K562 (cell line): ENCODE results near the gene ODF2. TPM values are rescaled to one million over a fixed set of nuclear protein-coding genes. Genes with fewer than 3 reads are reported as not detected.

ENCODE experiments used
- ATAC-seq: fragments of 200-7000 bp; cut with Tn5 transposase; 3 replicates; pipeline ENCODE4 v1.9.1; 2020; ENCODE audit warnings: moderate library complexity
- BruUV-seq: library from RNA; stranded (reverse); fragments of 400-500 nt; replicated peaks from 2 replicates; lab custom pipeline; 2021; lab: Mats Ljungman, UMichigan
- CTCF ChIA-PET: fragments of 300-600 bp; formaldehyde crosslinking; extraction: SDS; loops from one replicate; lab custom pipeline; 2021; ENCODE audit warnings: low intra/inter-chr PET ratio; lab: Yijun Ruan, JAX
- POLR2A ChIA-PET: fragments of 300-600, 350-650 bp; sonication (Branson Sonifier 250); formaldehyde crosslinking; extraction: SDS; loops from one replicate; lab custom pipeline; 2021; ENCODE audit warnings: antibody characterized with exemption, inconsistent platforms; lab: Yijun Ruan, JAX
- DNase-seq, 4 experiments: peaks; one replicate each; pipeline versions ENCODE4 v3.0.0 to v3.0.0-alpha.2; 2011 to 2018; ENCODE audit warnings: low spot score in 3 of 4, mixed read lengths in 3 of 4; ENCODE audit errors: extremely low read depth in 1 of 4
- FAIRE-seq: peaks from 2 replicates; lab custom pipeline; 2011; peaks lifted over from hg19 to GRCh38; lab: Jason Lieb, UNC
- H2AFZ ChIP-seq: 2 replicates; pipeline ENCODE4 v1.6.0; 2011; ENCODE audit warnings: low read depth, low read length, control low read depth, inconsistent platforms
- H3K27ac ChIP-seq: fragments of 200-600 bp; 3 replicates; pipeline ENCODE4 v1.8.0; 2011; ENCODE audit warnings: low read depth, mild to moderate bottlenecking, control low read depth, inconsistent platforms, low read length, moderate library complexity, mixed read lengths; ENCODE audit errors: extremely low read depth
- H3K27me3 ChIP-seq, 2 experiments: fragments of 300-600 bp in 1 of 2; 2 replicates in 1 of 2; 3 replicates in 1 of 2; pipeline versions ENCODE4 v1.6.0 to v1.8.0; 2011; ENCODE audit warnings: inconsistent platforms in 2 of 2, low read length in 2 of 2, mild to moderate bottlenecking in 1 of 2, mixed read lengths in 1 of 2, moderate library complexity in 1 of 2; ENCODE audit not compliant: control insufficient read depth in 2 of 2, insufficient read depth in 2 of 2
- H3K36me3 ChIP-seq: fragments of 300-600 bp; 3 replicates; pipeline ENCODE4 v1.8.0; 2011; ENCODE audit warnings: mild to moderate bottlenecking, low read length, inconsistent platforms; ENCODE audit not compliant: control insufficient read depth, insufficient read depth
- H3K4me1 ChIP-seq, 2 experiments: fragments of 200-600 bp in 1 of 2; replicated peaks in 1 of 2; 2 replicates in 1 of 2; 3 replicates in 1 of 2; pipeline versions ENCODE4 v1.5.1 to v1.8.0; 2011; ENCODE audit warnings: inconsistent platforms in 2 of 2, low read length in 2 of 2, mild to moderate bottlenecking in 1 of 2, mixed read lengths in 1 of 2, moderate library complexity in 1 of 2; ENCODE audit not compliant: control insufficient read depth in 2 of 2, insufficient read depth in 2 of 2
- H3K4me2 ChIP-seq: 2 replicates; pipeline ENCODE4 v1.6.1; 2011; ENCODE audit warnings: low read length, control low read depth, inconsistent platforms, mixed read lengths; ENCODE audit not compliant: insufficient read depth
- H3K4me3 ChIP-seq: fragments of 200-600 bp; sonication (generic), shearing (Covaris generic); 2 replicates; pipeline ENCODE4 v1.5.1; 2016; ENCODE audit warnings: control low read depth, inconsistent platforms
- H3K79me2 ChIP-seq: fragments of 200-600 bp; 3 replicates; pipeline ENCODE4 v1.8.0; 2011; ENCODE audit warnings: low read length, inconsistent platforms; ENCODE audit not compliant: control insufficient read depth, insufficient read depth
- H3K9ac ChIP-seq, 2 experiments: 2 replicates each; pipeline versions ENCODE4 v1.6.0 to v1.6.1; 2011; ENCODE audit warnings: low read depth in 2 of 2, low read length in 2 of 2, control low read depth in 1 of 2, inconsistent platforms in 1 of 2, mild to moderate bottlenecking in 1 of 2, mixed read lengths in 1 of 2; ENCODE audit not compliant: insufficient read depth in 1 of 2
- H3K9me1 ChIP-seq: one replicate; pipeline ENCODE4 v1.6.0; 2011; ENCODE audit warnings: inconsistent platforms, mild to moderate bottlenecking, low read length, moderate library complexity; ENCODE audit not compliant: control insufficient read depth, insufficient read depth
- H3K9me3 ChIP-seq: replicated peaks from 2 replicates; pipeline ENCODE4 v1.5.1; 2011; ENCODE audit warnings: low read depth, low read length, inconsistent platforms; ENCODE audit not compliant: control insufficient read depth, insufficient read depth
- H4K20me1 ChIP-seq: replicated peaks from 2 replicates; pipeline ENCODE4 v1.6.1; 2011; ENCODE audit warnings: low read length, inconsistent platforms, mixed read lengths; ENCODE audit not compliant: control insufficient read depth, insufficient read depth
- ARID4B ChIP-seq: sonication (generic); formaldehyde crosslinking; IDR thresholded peaks from 2 replicates; pipeline ENCODE4 v1.8.0; 2022; ENCODE audit warnings: mild to moderate bottlenecking, missing genetic modification reagents
- HNRNPLL ChIP-seq: fragments of 200-400 bp; formaldehyde crosslinking; IDR thresholded peaks from 2 replicates; pipeline ENCODE4 v1.6.1; 2017; ENCODE audit warnings: low read length, low read depth, mild to moderate bottlenecking; ENCODE audit not compliant: poor library complexity, severe bottlenecking
- IRF2 ChIP-seq: sonication (generic); formaldehyde crosslinking; IDR thresholded peaks from 2 replicates; pipeline ENCODE4 v1.8.1; 2022; ENCODE audit warnings: mild to moderate bottlenecking, missing genetic modification reagents
- NFIC ChIP-seq: fragments of 450-650 bp; IDR thresholded peaks from 2 replicates; pipeline ENCODE4 v1.6.1; 2017; ENCODE audit warnings: mild to moderate bottlenecking, inconsistent platforms
- NFYB ChIP-seq: IDR thresholded peaks from 2 replicates; pipeline ENCODE4 v1.6.1; 2011; ENCODE audit warnings: mild to moderate bottlenecking, moderate library complexity; ENCODE audit not compliant: insufficient read length; ENCODE audit errors: extremely low read depth
- RFX1 ChIP-seq: fragments of 450-650 bp; IDR thresholded peaks from 2 replicates; pipeline ENCODE4 v1.6.1; 2016; ENCODE audit warnings: mild to moderate bottlenecking, moderate library complexity
- TAF15 ChIP-seq: fragments of 200-400 bp; formaldehyde crosslinking; IDR thresholded peaks from 2 replicates; pipeline ENCODE4 v1.6.1; 2017; ENCODE audit warnings: mild to moderate bottlenecking, low read depth, low read length, moderate library complexity
- ZBED1 ChIP-seq: IDR thresholded peaks from 2 replicates; pipeline ENCODE4 v1.6.1; 2014
- ZBTB1 ChIP-seq: sonication (generic); formaldehyde crosslinking; IDR thresholded peaks from 2 replicates; pipeline ENCODE4 v1.8.1; 2023; ENCODE audit warnings: missing genetic modification reagents, low read depth, mild to moderate bottlenecking, borderline replicate concordance
- ZFP91 ChIP-seq: sonication (generic); formaldehyde crosslinking; IDR thresholded peaks from 2 replicates; pipeline ENCODE4 v1.8.0; 2022; ENCODE audit warnings: mild to moderate bottlenecking, missing genetic modification reagents
- ZNF354B ChIP-seq: fragments of 250-450 bp; sonication (Bioruptor Pico); IDR thresholded peaks from 2 replicates; pipeline ENCODE4 v1.4.0; 2020
- WGBS: fragments of 100-300 bp; shearing (Covaris generic); methylation state at CpG from one replicate; pipeline ENCODE4 v1.1.6; 2016; ENCODE audit warnings: low coverage, mixed read lengths; ENCODE audit not compliant: insufficient coverage; ENCODE audit errors: missing lambda C conversion rate; 5-methylcytosine and 5-hydroxymethylcytosine counted together
- in situ Hi-C: fragments of 300-500 bp; cut with MboI; formaldehyde crosslinking; loops from 4 replicates; pipeline ENCODE4 v1.15.0; 2018; ENCODE audit warnings: inconsistent platforms, mixed read lengths
- intact Hi-C: fragments of 100-400 bp; cut with micrococcal nuclease; formaldehyde crosslinking; loops from 2 replicates; pipeline ENCODE4 v1.14.2; 2022
- polyA plus RNA-seq, 8 experiments: library from polyadenylated mRNA; depleted of rRNA in 4 of 8; stranded (reverse) in 5 of 8; unstranded in 3 of 8; fragments of >200 nt; fragmentation: Nextera tagmentation in 2 of 8; fragmentation: Illumina TruSeq in 1 of 8; extraction: Ambion mirVana in 2 of 8; extraction: Trizol in 1 of 8; gene quantifications; 2 replicates each; pipeline versions ENCODE4 v1.2.1 to v1.2.3, GENCODE V29; 2011 to 2014; ENCODE audit warnings: inconsistent platforms in 1 of 8, missing spikeins in 1 of 8
- total RNA-seq, 7 experiments: library from RNA; depleted of rRNA in 6 of 7; stranded (reverse); fragments of >200 nt in 6 of 7; fragmentation: Illumina TruSeq in 2 of 7; extraction: Trizol in 2 of 7; gene quantifications; 2 replicates each; pipeline versions ENCODE4 v1.2.1 to v1.2.3, GENCODE V29; 2011 to 2021; ENCODE audit warnings: low replicate concordance in 1 of 7
- TF ChIP-seq, protein P1 (sequence below): sonication (generic); formaldehyde crosslinking; IDR thresholded peaks from 2 replicates; pipeline ENCODE4 v1.9.0; 2022; ENCODE audit warnings: mild to moderate bottlenecking, missing genetic modification reagents

ODF2 gene
- total and polyA plus RNA-seq, 9 of the 15 experiments (the other 6 are each of a cell fraction or from before 2014, with no cell fraction given), result 16.5 to 83.2 (median 69.7) TPM

GRCh38 chr9:128419061-128419925 lies 36.5 kb upstream of the ODF2 start:
- peak in 1 of 4 experiments; percentile 44 for DNase-seq
- ChIA-PET POLR2A (interaction anchor here (0.6 to 2.0 kb wide), 5 partner anchors 9 to 524 kb away, joined by 3 to 12 read pairs (median 3); no protein-coding TSS in a partner anchor), CTCF (no interaction called here)
- H3K9me3 ChIP-seq, result no peaks in the 10 kb centered on the region
- WGBS, result 32% methylated on average over 23 of the region's 28 CpGs
- no peak for FAIRE-seq
- H2AFZ ChIP-seq, result peak overlapping the region; percentile 99
- BruUV-seq, result no TSS peak
- no peaks in the 10 kb centered on the region for H3K9me1 ChIP-seq
- peak overlapping the region; percentile 59 to 98 for H3K9ac ChIP-seq
- peak overlapping the region; percentile 94; the same call in 1 of the 2 replicates for H3K4me3 ChIP-seq
- intact Hi-C loops, result loop anchor here (10.0 kb wide), 1 partner anchor 196 kb away; no protein-coding TSS in a partner anchor
- in situ Hi-C loops, result no loop called here
- H3K36me3 ChIP-seq, result 0 out of 3 replicates have a peak, but pooled peaks cover 6% of the 10 kb centered on the region
- H3K4me1 ChIP-seq, result peaks cover 23 to 56% of the 10 kb centered on the region in 2 experiments; a peak in 4 of 5 replicates
- H3K27ac ChIP-seq, result no peak overlapping the region
- no peaks in the 10 kb centered on the region for H4K20me1 ChIP-seq
- H3K4me2 ChIP-seq, result peak overlapping the region; percentile 81; the same call in 1 of the 2 replicates
- no peaks in the 10 kb centered on the region for H3K27me3 ChIP-seq
- no peak for ATAC-seq
- H3K79me2 ChIP-seq, result peaks cover 8% of the 10 kb centered on the region; the same call in 1 of the 3 replicates
- no peak for TF ChIP-seq ZBTB1 (CRISPR knock-in tag)
- TF ChIP-seq, protein P1, sequence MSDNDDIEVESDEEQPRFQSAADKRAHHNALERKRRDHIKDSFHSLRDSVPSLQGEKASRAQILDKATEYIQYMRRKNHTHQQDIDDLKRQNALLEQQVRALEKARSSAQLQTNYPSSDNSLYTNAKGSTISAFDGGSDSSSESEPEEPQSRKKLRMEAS (CRISPR knock-in tag), result 0 out of 2 replicates have a peak, but pooled peaks have one; percentile 16
- 0 out of 2 replicates have a peak, but pooled peaks have one; percentile 56 for TF ChIP-seq ZFP91
- TF ChIP-seq NFIC, result peak; percentile 82
- no peak for TF ChIP-seq ARID4B (CRISPR knock-in tag)
- TF ChIP-seq TAF15, result no peak
- TF ChIP-seq ZBED1, result no peak
- no peak for TF ChIP-seq RFX1
- TF ChIP-seq ZNF354B (CRISPR knock-in tag), result no peak
- no peak for TF ChIP-seq NFYB
- TF ChIP-seq IRF2 (CRISPR knock-in tag), result no peak
- no peak for TF ChIP-seq HNRNPLL
